Measurements from ENCODE around the gene JPT2. TPM values are rescaled to one million over a fixed set of nuclear protein-coding genes. Genes with fewer than 3 reads are reported as not detected.

The JPT2 gene
- total RNA-seq, 2 donors from 2014 or later = 15.5 to 24.4 TPM

GRCh38 chr16:1734123-1734522, 56.0 kb downstream of the JPT2 start:
- ATAC-seq (no peak), DNase-seq (no peak)
- intact Hi-C loops (cut with DNase I) = no loop called here
- TF ChIP-seq CTCF (IDR thresholded peaks at IDR 0.05) (no peak), POLR2A (IDR thresholded peaks at IDR 0.05) (no peak)
- no peak overlapping the region for H3K27ac ChIP-seq
- H3K36me3 ChIP-seq (replicated peaks in 1 of 2; ENCODE audit: insufficient read depth in 1 of 2, low read depth in 2 of 2) = peaks cover 2 to 19% of the 10 kb centered on the region in 2 donors
- no peaks in the 10 kb centered on the region for H3K27me3 ChIP-seq
- H3K4me3 ChIP-seq = no peak overlapping the region
- 91 to 96% methylated on average over 13 to 21 of the region's 22 CpGs for WGBS, 2 donors
- no peaks in the 10 kb centered on the region for H3K4me1 ChIP-seq
- no peaks in the 10 kb centered on the region for H3K9me3 ChIP-seq

GRCh38 chr16:1734816-1735215, 56.7 kb downstream of the JPT2 start:
- Histone ChIP-seq H3K4me3 (no peak overlapping the region), H3K27ac (no peak overlapping the region), H3K9me3 (no peaks in the 10 kb centered on the region), H3K36me3 (replicated peaks in 1 of 2; ENCODE audit: insufficient read depth in 1 of 2, low read depth in 2 of 2) (peaks cover 0 to 19% of the 10 kb centered on the region in 2 donors), H3K27me3 (no peaks in the 10 kb centered on the region), H3K4me1 (no peaks in the 10 kb centered on the region)
- intact Hi-C loops (cut with DNase I) = no loop called here
- TF ChIP-seq CTCF (IDR thresholded peaks at IDR 0.05) = no peak
- TF ChIP-seq POLR2A (IDR thresholded peaks at IDR 0.05) = no peak
- no peak for DNase-seq
- WGBS, 2 donors = 93 to 96% methylated on average over 9 to 22 of the region's 22 CpGs
- ATAC-seq = no peak

GRCh38 chr16:1740234-1740633, 62.2 kb downstream of the JPT2 start:
- 95% methylated on average over 33 of the region's 33 CpGs for WGBS, 2 donors
- Histone ChIP-seq H3K9me3 (no peaks in the 10 kb centered on the region), H3K27me3 (no peaks in the 10 kb centered on the region), H3K4me1 (no peaks in the 10 kb centered on the region), H3K4me3 (no peak overlapping the region), H3K36me3 (replicated peaks in 1 of 2; ENCODE audit: insufficient read depth in 1 of 2, low read depth in 2 of 2) (peaks cover 0 to 2% of the 10 kb centered on the region in 2 donors), H3K27ac (no peak overlapping the region)
- no peak for TF ChIP-seq CTCF (IDR thresholded peaks at IDR 0.05)
- TF ChIP-seq POLR2A (IDR thresholded peaks at IDR 0.05) = no peak
- no peak for DNase-seq
- intact Hi-C loops (cut with DNase I) = no loop called here
- no peak for ATAC-seq

- H3K27me3 ChIP-seq = no peaks in the 10 kb centered on the region
- H3K9me3 ChIP-seq = no peaks in the 10 kb centered on the region
- 94% methylated on average over 24 to 27 of the region's 30 CpGs for WGBS, 2 donors
- no peaks in the 10 kb centered on the region for H3K4me1 ChIP-seq
- peaks cover 0 to 2% of the 10 kb centered on the region in 2 donors for H3K36me3 ChIP-seq (replicated peaks in 1 of 2; ENCODE audit: insufficient read depth in 1 of 2, low read depth in 2 of 2)
- TF ChIP-seq CTCF (IDR thresholded peaks at IDR 0.05) (no peak), POLR2A (IDR thresholded peaks at IDR 0.05) (no peak)
- intact Hi-C loops (cut with DNase I) = no loop called here
- no peak overlapping the region for H3K4me3 ChIP-seq
- no peak overlapping the region for H3K27ac ChIP-seq
- no peak for ATAC-seq
- no peak for DNase-seq
These were observed 62.9 kb downstream of the JPT2 start for GRCh38 chr16:1740781-1741490.

All from body of pancreas (tissue), 4 donors.